ENCODE results near the gene GZMH. TPM values are rescaled to one million over a fixed set of nuclear protein-coding genes. Genes with fewer than 3 reads are reported as not detected.

GZMH gene
- total and polyA plus RNA-seq, 9 donors, result 0.25 to 6.6 (median 0.51) TPM; not detected in 3

GRCh38 chr14:24633353-24633752, 23.9 kb upstream of the GZMH start:
- Histone ChIP-seq H3K36me3 (no peaks in the 10 kb centered on the region), H3K27ac (no peak overlapping the region), H3K4me1 (ENCODE audit: insufficient read depth) (no peaks in the 10 kb centered on the region), H3K9me3 (no peaks in the 10 kb centered on the region), H3K27me3 (no peaks in the 10 kb centered on the region), H3K4me3 (no peak overlapping the region)
- TF ChIP-seq EP300 (IDR thresholded peaks at IDR 0.05) (no peak), CTCF (IDR thresholded peaks at IDR 0.05) (no peak), POLR2A (IDR thresholded peaks at IDR 0.05) (no peak)
- WGBS, 3 donors, result 83 to 96% (median 89%) methylated on average over 1 of the region's 1 CpG
- no peak for DNase-seq
- intact Hi-C loops (cut with DNase I), result no loop called here

GRCh38 chr14:24632761-24633160, 23.3 kb upstream of the GZMH start:
- WGBS, 3 donors, result 48 to 75% (median 74%) methylated on average over 6 of the region's 6 CpGs
- intact Hi-C loops (cut with DNase I), result no loop called here
- Histone ChIP-seq H3K4me1 (ENCODE audit: insufficient read depth) (no peaks in the 10 kb centered on the region), H3K27ac (no peak overlapping the region), H3K4me3 (no peak overlapping the region), H3K36me3 (no peaks in the 10 kb centered on the region), H3K27me3 (no peaks in the 10 kb centered on the region), H3K9me3 (no peaks in the 10 kb centered on the region)
- TF ChIP-seq POLR2A (IDR thresholded peaks at IDR 0.05) (no peak), EP300 (IDR thresholded peaks at IDR 0.05) (no peak), CTCF (IDR thresholded peaks at IDR 0.05) (no peak)
- no peak for DNase-seq

- H3K4me3 ChIP-seq, result no peak overlapping the region
- DNase-seq, result no peak
- no peak overlapping the region for H3K27ac ChIP-seq
- 44 to 62% (median 62%) methylated on average over 4 of the region's 4 CpGs for WGBS, 3 donors
- intact Hi-C loops (cut with DNase I), result no loop called here
- no peaks in the 10 kb centered on the region for H3K9me3 ChIP-seq
- no peaks in the 10 kb centered on the region for H3K4me1 ChIP-seq (ENCODE audit: insufficient read depth)
- no peak for TF ChIP-seq CTCF (IDR thresholded peaks at IDR 0.05)
- no peak for TF ChIP-seq EP300 (IDR thresholded peaks at IDR 0.05)
- TF ChIP-seq POLR2A (IDR thresholded peaks at IDR 0.05), result no peak
- no peaks in the 10 kb centered on the region for H3K27me3 ChIP-seq
- no peaks in the 10 kb centered on the region for H3K36me3 ChIP-seq
These were observed 22.9 kb upstream of the GZMH start for GRCh38 chr14:24632336-24632735.

GRCh38 chr14:24631749-24632335, 22.4 kb upstream of the GZMH start:
- H3K27me3 ChIP-seq, result no peaks in the 10 kb centered on the region
- no peak overlapping the region for H3K4me3 ChIP-seq
- no peak overlapping the region for H3K27ac ChIP-seq
- intact Hi-C loops (cut with DNase I), result no loop called here
- no peak for TF ChIP-seq EP300 (IDR thresholded peaks at IDR 0.05)
- no peaks in the 10 kb centered on the region for H3K36me3 ChIP-seq
- no peak for DNase-seq
- WGBS, 3 donors, result 83 to 89% (median 85%) methylated on average over 11 of the region's 11 CpGs
- H3K4me1 ChIP-seq (ENCODE audit: insufficient read depth), result no peaks in the 10 kb centered on the region
- no peaks in the 10 kb centered on the region for H3K9me3 ChIP-seq

GRCh38 chr14:24630872-24631477, 21.5 kb upstream of the GZMH start:
- no peaks in the 10 kb centered on the region for H3K27me3 ChIP-seq
- TF ChIP-seq EP300 (IDR thresholded peaks at IDR 0.05) (no peak), CTCF (IDR thresholded peaks at IDR 0.05) (no peak), POLR2A (IDR thresholded peaks at IDR 0.05) (no peak)
- no peaks in the 10 kb centered on the region for H3K4me1 ChIP-seq (ENCODE audit: insufficient read depth)
- H3K36me3 ChIP-seq, result no peaks in the 10 kb centered on the region
- H3K27ac ChIP-seq, result no peak overlapping the region
- no peaks in the 10 kb centered on the region for H3K9me3 ChIP-seq
- DNase-seq, result no peak
- intact Hi-C loops (cut with DNase I), result no loop called here
- H3K4me3 ChIP-seq, result no peak overlapping the region
- WGBS, 3 donors, result 71 to 77% (median 72%) methylated on average over 10 of the region's 10 CpGs

Measured in ovary (tissue), 9 donors.